ENCODE results near the gene ASXL1.

DNA sequence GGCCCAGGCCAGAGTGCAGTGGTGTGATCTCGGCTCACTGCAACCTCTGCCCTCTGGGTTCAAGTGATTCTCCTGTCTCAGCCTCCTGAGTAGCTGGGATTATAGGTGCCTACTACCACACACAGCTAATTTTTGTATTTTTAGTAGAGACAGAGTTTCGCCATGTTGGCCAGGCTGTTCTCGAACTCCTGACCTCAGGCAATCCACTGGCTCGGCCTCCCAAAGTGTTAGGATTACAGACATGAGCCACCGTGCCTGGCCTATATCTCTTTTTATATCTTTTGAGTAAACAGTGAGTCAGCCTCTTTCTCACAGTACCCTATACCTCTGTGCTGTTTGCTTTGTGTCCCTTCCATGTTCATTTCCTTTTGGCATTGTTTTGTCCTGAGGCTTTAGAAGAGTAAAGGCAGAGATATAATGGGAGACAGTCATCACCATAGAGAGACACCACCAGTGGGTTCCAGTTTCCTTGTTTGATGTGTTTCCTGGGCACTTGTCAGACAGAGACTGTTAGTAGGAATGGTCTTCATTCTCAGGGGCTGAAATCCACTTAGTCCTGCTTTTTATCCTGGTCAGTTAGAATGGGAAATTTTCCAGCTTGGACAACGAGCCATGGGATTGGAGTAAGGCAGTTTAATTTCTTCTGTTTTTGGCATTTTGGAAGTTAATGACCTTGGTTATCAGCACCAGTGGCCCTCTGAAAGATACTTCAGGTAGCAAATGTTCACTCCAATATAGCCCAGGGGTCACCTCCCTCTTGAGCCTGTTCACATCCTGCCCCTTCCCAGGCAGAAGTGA is 32.2 kb upstream of the ASXL1 start:
- no peak for TF ChIP-seq EZH2 (IDR thresholded peaks at IDR 0.05; ENCODE audit: borderline replicate concordance, low read length)
- TF ChIP-seq, protein P1, sequence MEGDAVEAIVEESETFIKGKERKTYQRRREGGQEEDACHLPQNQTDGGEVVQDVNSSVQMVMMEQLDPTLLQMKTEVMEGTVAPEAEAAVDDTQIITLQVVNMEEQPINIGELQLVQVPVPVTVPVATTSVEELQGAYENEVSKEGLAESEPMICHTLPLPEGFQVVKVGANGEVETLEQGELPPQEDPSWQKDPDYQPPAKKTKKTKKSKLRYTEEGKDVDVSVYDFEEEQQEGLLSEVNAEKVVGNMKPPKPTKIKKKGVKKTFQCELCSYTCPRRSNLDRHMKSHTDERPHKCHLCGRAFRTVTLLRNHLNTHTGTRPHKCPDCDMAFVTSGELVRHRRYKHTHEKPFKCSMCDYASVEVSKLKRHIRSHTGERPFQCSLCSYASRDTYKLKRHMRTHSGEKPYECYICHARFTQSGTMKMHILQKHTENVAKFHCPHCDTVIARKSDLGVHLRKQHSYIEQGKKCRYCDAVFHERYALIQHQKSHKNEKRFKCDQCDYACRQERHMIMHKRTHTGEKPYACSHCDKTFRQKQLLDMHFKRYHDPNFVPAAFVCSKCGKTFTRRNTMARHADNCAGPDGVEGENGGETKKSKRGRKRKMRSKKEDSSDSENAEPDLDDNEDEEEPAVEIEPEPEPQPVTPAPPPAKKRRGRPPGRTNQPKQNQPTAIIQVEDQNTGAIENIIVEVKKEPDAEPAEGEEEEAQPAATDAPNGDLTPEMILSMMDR (conservative IDR thresholded peaks at IDR 0.05 in 1 of 2, IDR thresholded peaks at IDR 0.05 in 1 of 2; ENCODE audit: extremely low read depth in 1 of 2, insufficient read depth in 1 of 2, low read depth in 1 of 2, low read length in 2 of 2): no peak

Data from mammary epithelial cell (primary cell).